Measurements from ENCODE around the gene USP43.

The USP43 gene

GRCh38 chr17:9715503-9716016, 70.2 kb downstream of the USP43 start:
- DNase-seq (ENCODE audit: low spot score) = no peak

- no peak for DNase-seq (ENCODE audit: low spot score)
Measured at GRCh38 chr17:9725575-9725974, 80.3 kb downstream of the USP43 start.

GRCh38 chr17:9726291-9726690, 81.0 kb downstream of the USP43 start:
- DNase-seq (ENCODE audit: low spot score) = no peak

GRCh38 chr17:9728005-9728404, 82.7 kb downstream of the USP43 start:
- no peak for DNase-seq (ENCODE audit: low spot score)

- no peak for DNase-seq (ENCODE audit: low spot score)
Measured at GRCh38 chr17:9728564-9728963, 83.2 kb downstream of the USP43 start.

GRCh38 chr17:9729034-9729650, 83.8 kb downstream of the USP43 start:
- peak; percentile 58 for DNase-seq (ENCODE audit: low spot score)

GRCh38 chr17:9729735-9730420, 84.6 kb downstream of the USP43 start:
- no peak for DNase-seq (ENCODE audit: low spot score)

GRCh38 chr17:9750524-9750923, 105.2 kb downstream of the USP43 start:
- DNase-seq (ENCODE audit: low spot score) = no peak

- no peak for DNase-seq (ENCODE audit: low spot score)
Measured at GRCh38 chr17:9755083-9755482, 109.8 kb downstream of the USP43 start.

- peak; percentile 11 for DNase-seq (ENCODE audit: low spot score)
Measured at GRCh38 chr17:9760266-9760665, 114.9 kb downstream of the USP43 start.

GRCh38 chr17:9763643-9764042, 118.3 kb downstream of the USP43 start:
- DNase-seq (ENCODE audit: low spot score) = peak; percentile 30

GRCh38 chr17:9765322-9765721, 120.0 kb downstream of the USP43 start:
- DNase-seq (ENCODE audit: low spot score) = no peak

- DNase-seq (ENCODE audit: low spot score) = no peak
Measured at GRCh38 chr17:9766970-9767369, 121.7 kb downstream of the USP43 start.

- DNase-seq (ENCODE audit: low spot score) = no peak
Measured at GRCh38 chr17:9767432-9767991, 122.2 kb downstream of the USP43 start.

GRCh38 chr17:9768381-9768934, 123.1 kb downstream of the USP43 start:
- peak; percentile 20 for DNase-seq (ENCODE audit: low spot score)

GRCh38 chr17:9769036-9769695, 123.8 kb downstream of the USP43 start:
- no peak for DNase-seq (ENCODE audit: low spot score)

GRCh38 chr17:9771465-9771864, 126.1 kb downstream of the USP43 start:
- no peak for DNase-seq (ENCODE audit: low spot score)

- DNase-seq (ENCODE audit: low spot score) = no peak
Measured at GRCh38 chr17:9772658-9773057, 127.3 kb downstream of the USP43 start.

GRCh38 chr17:9776911-9777310, 131.6 kb downstream of the USP43 start:
- DNase-seq (ENCODE audit: low spot score) = no peak
